H1 (cell line): ENCODE data around the gene RBM8A. TPM values are rescaled to one million over a fixed set of nuclear protein-coding genes. Genes with fewer than 3 reads are reported as not detected.

Experiments
- CTCF ChIA-PET: fragments of 300-600 bp; sonication (Branson Sonifier 250); formaldehyde crosslinking; loops from one replicate; lab custom pipeline; 2021; ENCODE audit not compliant: partially characterized antibody; lab: Charles Lee
- POLR2A ChIA-PET: fragments of 300-600 bp; sonication (Branson Sonifier 250); formaldehyde crosslinking; loops from one replicate; lab custom pipeline; 2021; ENCODE audit warnings: inconsistent platforms; ENCODE audit not compliant: partially characterized antibody; lab: Charles Lee
- DNase-seq, 2 experiments: peaks; one replicate each; pipeline versions ENCODE4 v3.0.0 to v3.0.0-alpha.2; 2010 to 2022; ENCODE audit warnings: low spot score in 2 of 2, low read depth in 1 of 2, mixed read lengths in 1 of 2
- FAIRE-seq: peaks from 2 replicates; lab custom pipeline; 2011; peaks lifted over from hg19 to GRCh38; lab: Jason Lieb, UNC
- H2AFZ ChIP-seq: 2 replicates; pipeline ENCODE4 v1.8.1; 2012; ENCODE audit warnings: low read length, inconsistent platforms
- H2AK5ac ChIP-seq: 2 replicates; pipeline ENCODE4 v1.6.1; 2013; ENCODE audit warnings: low read depth, low read length
- H2BK120ac ChIP-seq: replicated peaks from 2 replicates; pipeline ENCODE3; 2013; ENCODE audit warnings: low read depth, low read length, inconsistent platforms
- H2BK12ac ChIP-seq: 2 replicates; pipeline ENCODE4 v1.6.1; 2013; ENCODE audit warnings: low read depth, low read length
- H2BK15ac ChIP-seq: 2 replicates; pipeline ENCODE4 v1.6.1; 2013; ENCODE audit warnings: low read length
- H2BK20ac ChIP-seq: 2 replicates; pipeline ENCODE4 v1.6.1; 2013; ENCODE audit warnings: low read length
- H2BK5ac ChIP-seq: 2 replicates; pipeline ENCODE4 v1.6.1; 2013; ENCODE audit warnings: low read depth, low read length
- H3K14ac ChIP-seq: 2 replicates; pipeline ENCODE4 v1.6.1; 2013; ENCODE audit warnings: inconsistent platforms; ENCODE audit not compliant: insufficient read length
- H3K18ac ChIP-seq: 2 replicates; pipeline ENCODE4 v1.6.1; 2013; ENCODE audit warnings: low read length; ENCODE audit errors: extremely low read depth
- H3K23ac ChIP-seq: 2 replicates; pipeline ENCODE4 v1.6.1; 2013; ENCODE audit warnings: inconsistent platforms; ENCODE audit not compliant: insufficient read length
- H3K23me2 ChIP-seq: 2 replicates; pipeline ENCODE4 v1.6.1; 2013; ENCODE audit warnings: low read depth, low read length
- H3K27ac ChIP-seq: 2 replicates; pipeline ENCODE4 v1.6.1; 2011; ENCODE audit warnings: low read depth, low read length, inconsistent platforms
- H3K27me3 ChIP-seq, 4 experiments: replicated peaks in 1 of 4; 1 replicate in 1 of 4; 2 replicates in 3 of 4; pipeline versions ENCODE4 v1.6.1 to v1.8.1; 2011 to 2013; ENCODE audit warnings: low read length in 3 of 4, mild to moderate bottlenecking in 3 of 4, inconsistent platforms in 2 of 4, mixed read lengths in 2 of 4, moderate library complexity in 1 of 4; ENCODE audit not compliant: control insufficient read depth in 3 of 4, insufficient read depth in 3 of 4; ENCODE audit errors: extremely low read depth in 1 of 4
- H3K36me3 ChIP-seq, 4 experiments: 2 replicates each; pipeline versions ENCODE4 v1.6.1 to v1.8.1; 2011 to 2013; ENCODE audit warnings: mild to moderate bottlenecking in 4 of 4, low read length in 3 of 4, moderate library complexity in 2 of 4, control low read depth in 1 of 4, inconsistent platforms in 1 of 4; ENCODE audit not compliant: insufficient read depth in 4 of 4, control insufficient read depth in 2 of 4
- H3K4ac ChIP-seq: replicated peaks from 2 replicates; pipeline ENCODE3; 2013; ENCODE audit warnings: low read length, low read depth, mixed read lengths, inconsistent platforms; ENCODE audit not compliant: insufficient read length
- H3K4me1 ChIP-seq, 4 experiments: replicated peaks in 1 of 4; 1 replicate in 1 of 4; 2 replicates in 3 of 4; pipeline versions ENCODE4 v1.6.1 to v1.8.1; 2011 to 2013; ENCODE audit warnings: low read length in 3 of 4, inconsistent platforms in 2 of 4, mixed read lengths in 1 of 4; ENCODE audit not compliant: insufficient read depth in 4 of 4, control insufficient read depth in 3 of 4
- H3K4me2 ChIP-seq, 2 experiments: 2 replicates each; pipeline versions ENCODE4 v1.6.1 to v1.8.1; 2011 to 2013; ENCODE audit warnings: low read depth in 2 of 2, low read length in 2 of 2, control low read depth in 1 of 2, inconsistent platforms in 1 of 2, mild to moderate bottlenecking in 1 of 2; ENCODE audit not compliant: insufficient read depth in 1 of 2
- H3K4me3 ChIP-seq, 4 experiments: fragments of 200-600, 300-600 bp in 1 of 4; sonication (generic), shearing (Covaris generic), sonication (Bioruptor Twin) in 1 of 4; 2 replicates each; pipeline versions ENCODE4 v1.5.1 to v1.8.1; 2011 to 2016; ENCODE audit warnings: low read length in 4 of 4, low read depth in 3 of 4, control low read depth in 2 of 4, inconsistent platforms in 2 of 4, mild to moderate bottlenecking in 2 of 4, mixed read lengths in 1 of 4, moderate library complexity in 1 of 4; ENCODE audit not compliant: insufficient read depth in 2 of 4; ENCODE audit errors: extremely low read depth in 1 of 4
- H3K56ac ChIP-seq: replicated peaks from 2 replicates; pipeline ENCODE3; 2013; ENCODE audit warnings: low read depth, mild to moderate bottlenecking, mixed read lengths, low read length, inconsistent platforms; ENCODE audit not compliant: insufficient read length
- H3K79me1 ChIP-seq: 2 replicates; pipeline ENCODE4 v1.6.1; 2013; ENCODE audit warnings: low read depth, low read length, control low read depth
- H3K79me2 ChIP-seq, 2 experiments: 2 replicates each; pipeline versions ENCODE4 v1.6.1 to v1.8.1; 2012 to 2013; ENCODE audit warnings: low read length in 2 of 2, mild to moderate bottlenecking in 2 of 2, inconsistent platforms in 1 of 2; ENCODE audit not compliant: insufficient read depth in 2 of 2, control insufficient read depth in 1 of 2
- H3K9ac ChIP-seq, 4 experiments: replicated peaks in 1 of 4; 1 replicate in 1 of 4; 2 replicates in 3 of 4; pipeline versions ENCODE4 v1.6.1 to v1.8.1; 2011 to 2013; ENCODE audit warnings: low read depth in 3 of 4, low read length in 3 of 4, control low read depth in 2 of 4, mild to moderate bottlenecking in 2 of 4, moderate library complexity in 2 of 4, inconsistent platforms in 1 of 4; ENCODE audit errors: extremely low read depth in 1 of 4
- H3K9me3 ChIP-seq, 2 experiments: 2 replicates each; pipeline versions ENCODE4 v1.6.1 to v1.8.1; 2012 to 2013; ENCODE audit warnings: mild to moderate bottlenecking in 2 of 2, moderate library complexity in 2 of 2, control low read depth in 1 of 2, inconsistent platforms in 1 of 2, low read depth in 1 of 2, low read length in 1 of 2, mixed read lengths in 1 of 2; ENCODE audit not compliant: insufficient read depth in 2 of 2
- H4K20me1 ChIP-seq, 2 experiments: replicated peaks in 1 of 2; 2 replicates each; pipeline versions ENCODE3 to v1.8.1; 2011 to 2013; ENCODE audit warnings: inconsistent platforms in 2 of 2, low read length in 2 of 2, mild to moderate bottlenecking in 1 of 2; ENCODE audit not compliant: insufficient read depth in 2 of 2, control insufficient read depth in 1 of 2
- H4K5ac ChIP-seq: 2 replicates; pipeline ENCODE4 v1.6.1; 2013; ENCODE audit warnings: low read length, low read depth, mixed read lengths, inconsistent platforms; ENCODE audit not compliant: insufficient read length
- H4K8ac ChIP-seq: 2 replicates; pipeline ENCODE4 v1.8.0; 2013; ENCODE audit warnings: mild to moderate bottlenecking, moderate library complexity, low read length, inconsistent platforms; ENCODE audit not compliant: insufficient read depth; ENCODE audit errors: extremely low read depth
- H4K91ac ChIP-seq: replicated peaks from 2 replicates; pipeline ENCODE3; 2013; ENCODE audit warnings: low read length, mixed read lengths, inconsistent platforms; ENCODE audit not compliant: insufficient read length
- ASH2L ChIP-seq: fragments of 200-600, 300-600 bp; sonication (generic); IDR thresholded peaks from one replicate; pipeline ENCODE4 v1.7.1; 2017; ENCODE audit warnings: low read length
- BCL11A ChIP-seq, 2 experiments: IDR thresholded peaks; one replicate each; pipeline ENCODE4 v1.6.1; 2011; ENCODE audit warnings: low read depth in 2 of 2, low read length in 2 of 2, mild to moderate bottlenecking in 2 of 2
- CHD2 ChIP-seq: IDR thresholded peaks from 2 replicates; pipeline ENCODE4 v1.6.1; 2012; ENCODE audit warnings: low read length, improper control_type of control experiment
- CREB1 ChIP-seq: IDR thresholded peaks from 2 replicates; pipeline ENCODE4 v1.6.1; 2012; ENCODE audit warnings: inconsistent platforms
- GABPA ChIP-seq: IDR thresholded peaks from 2 replicates; pipeline ENCODE4 v1.6.1; 2011; ENCODE audit warnings: mild to moderate bottlenecking, low read length, moderate library complexity, borderline replicate concordance; ENCODE audit not compliant: insufficient read depth
- KDM1A ChIP-seq: fragments of 200-600, 300-600 bp; sonication (generic); IDR thresholded peaks from 2 replicates; pipeline ENCODE4 v1.7.1; 2016; ENCODE audit warnings: mild to moderate bottlenecking, low read length, borderline replicate concordance
- MAFK ChIP-seq: IDR thresholded peaks from 2 replicates; pipeline ENCODE4 v1.6.1; 2012; ENCODE audit warnings: low read depth, mild to moderate bottlenecking, improper control_type of control experiment, low read length
- NRF1 ChIP-seq: IDR thresholded peaks from 2 replicates; pipeline ENCODE4 v1.6.1; 2011; ENCODE audit warnings: mild to moderate bottlenecking, low read depth, low read length, improper control_type of control experiment
- RBBP5 ChIP-seq: IDR thresholded peaks from 2 replicates; pipeline ENCODE4 v1.7.1; 2012; ENCODE audit warnings: low read depth, mild to moderate bottlenecking, inconsistent platforms, low read length, moderate library complexity, borderline replicate concordance
- RNF2 ChIP-seq: fragments of 200-900, 300-1000 bp; sonication (generic); IDR thresholded peaks from 2 replicates; pipeline ENCODE4 v1.7.1; 2016; ENCODE audit warnings: borderline replicate concordance, low read depth, mild to moderate bottlenecking, antibody characterized with exemption, low read length; ENCODE audit not compliant: poor library complexity, severe bottlenecking; ENCODE audit errors: missing control alignments
- SP1 ChIP-seq: IDR thresholded peaks from 2 replicates; pipeline ENCODE4 v1.6.1; 2011; ENCODE audit warnings: low read depth, low read length
- SP2 ChIP-seq: IDR thresholded peaks from 2 replicates; pipeline ENCODE4 v1.6.1; 2012; ENCODE audit warnings: mild to moderate bottlenecking, low read length, inconsistent platforms
- TEAD4 ChIP-seq: IDR thresholded peaks from 2 replicates; pipeline ENCODE4 v1.6.1; 2012; ENCODE audit warnings: low read depth, low read length, inconsistent platforms, mixed read lengths
- WGBS, 2 experiments: shearing (Covaris generic) in 1 of 2; methylation state at CpG; one replicate each; pipeline versions ENCODE4 v1.1.6 to v1.1.7; 2013 to 2015; ENCODE audit warnings: low lambda C conversion rate in 2 of 2, mixed read lengths in 2 of 2, inconsistent platforms in 1 of 2, low coverage in 1 of 2, missing lambda C conversion rate in 1 of 2; ENCODE audit not compliant: insufficient replicate concordance in 2 of 2, insufficient coverage in 1 of 2, insufficient read length in 1 of 2; ENCODE audit errors: extremely low coverage in 1 of 2, missing lambda C conversion rate in 1 of 2; 5-methylcytosine and 5-hydroxymethylcytosine counted together
- polyA plus RNA-seq, 7 experiments: library from polyadenylated mRNA; depleted of rRNA in 3 of 7; stranded (reverse) in 5 of 7; unstranded in 2 of 7; fragments of >200 nt in 5 of 7; fragments of 200-250 nt in 2 of 7; gene quantifications; 1 replicate in 5 of 7; 2 replicates in 1 of 7; 4 replicates in 1 of 7; pipeline versions ENCODE4 v1.2.1 to v1.2.3, GENCODE V29; 2011 to 2013; ENCODE audit warnings: missing spikeins in 2 of 7, mixed read lengths in 2 of 7
- total RNA-seq: library from RNA; stranded (reverse); fragmentation: NEBNext Ultra II Directional; extraction: Animal tissue kit (Norgen Biotek cat#: 25700); gene quantifications from 2 replicates; pipeline ENCODE4 v1.2.1, GENCODE V29; 2021
- TF ChIP-seq, protein P1 (sequence below): IDR thresholded peaks from 2 replicates; pipeline ENCODE4 v1.6.1; 2011; ENCODE audit warnings: low read length, improper control_type of control experiment

The RBM8A gene
- total and polyA plus RNA-seq, 2 of the 8 experiments (the other 6 are each of a cell fraction or from before 2014, with no cell fraction given), result 125 to 216 TPM

DNA sequence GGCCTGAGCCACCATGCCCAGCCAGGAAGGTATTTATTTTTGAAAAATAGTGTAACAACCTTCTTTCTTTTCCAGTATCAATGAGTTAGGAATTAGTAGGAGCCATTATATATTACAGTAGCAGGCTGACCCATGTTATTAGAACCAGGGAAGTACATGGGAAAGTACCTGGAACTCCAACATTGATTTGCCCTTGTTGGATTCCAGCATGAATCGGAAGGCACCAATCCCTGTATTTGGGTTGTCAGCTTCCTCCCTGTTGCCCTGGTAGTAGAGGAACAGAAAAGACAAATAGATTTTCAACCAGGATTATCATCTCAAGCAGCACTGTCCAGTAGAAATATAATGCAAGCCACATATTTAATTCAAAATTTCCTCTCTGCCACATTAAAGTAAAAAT lies 10.2 kb upstream of the RBM8A start:
- H4K20me1 ChIP-seq, result no peaks in the 10 kb centered on the region
- H3K9me3 ChIP-seq, result no peaks in the 10 kb centered on the region
- no peaks in the 10 kb centered on the region for H3K4me1 ChIP-seq
- no peak overlapping the region for H3K56ac ChIP-seq
- H2BK120ac ChIP-seq, result no peak overlapping the region
- H3K4me3 ChIP-seq, result no peak overlapping the region
- no peaks in the 10 kb centered on the region for H3K79me2 ChIP-seq
- no peak overlapping the region for H2AK5ac ChIP-seq
- POLR2A ChIA-PET, result interaction anchor here (1.0 to 6.0 kb wide), 3 partner anchors 10 to 54 kb away, joined by 3 to 35 read pairs (median 3); partner anchors contain the start of genes LIX1L and RBM8A
- no peak overlapping the region for H2BK12ac ChIP-seq
- no peak overlapping the region for H3K14ac ChIP-seq
- H3K23me2 ChIP-seq, result no peaks in the 10 kb centered on the region
- no peak overlapping the region for H2BK20ac ChIP-seq
- no peak overlapping the region for H3K4ac ChIP-seq
- H4K91ac ChIP-seq, result no peak overlapping the region
- H3K27me3 ChIP-seq, result no peaks in the 10 kb centered on the region
- no peaks in the 10 kb centered on the region for H3K36me3 ChIP-seq
- H3K79me1 ChIP-seq, result no peaks in the 10 kb centered on the region
- no peak overlapping the region for H3K27ac ChIP-seq
- no peak overlapping the region for H4K8ac ChIP-seq
- H3K23ac ChIP-seq, result no peak overlapping the region
- no peak overlapping the region for H2BK5ac ChIP-seq
- no peak overlapping the region for H3K4me2 ChIP-seq
- H3K9ac ChIP-seq, result no peak overlapping the region
- 92% methylated on average over 1 of the region's 1 CpG; no CpG with 5 or more reads in 1 of the 2 experiments for WGBS, 2 experiments
- CTCF ChIA-PET, result interaction anchor here (0.9 to 1.6 kb wide), 3 partner anchors 29 to 92 kb away, joined by 3 to 4 read pairs (median 3); partner anchors contain the start of gene NUDT17
- DNase-seq (no peak), FAIRE-seq (no peak)
- H4K5ac ChIP-seq, result no peak overlapping the region
- no peak overlapping the region for H2AFZ ChIP-seq
- H2BK15ac ChIP-seq, result no peak overlapping the region
- H3K18ac ChIP-seq, result no peak overlapping the region
- TF ChIP-seq BCL11A (IDR thresholded peaks at IDR 0.05; ENCODE audit: low read depth in 2 of 2, low read length in 2 of 2) (no peak), CREB1 (no peak), GABPA (no peak), NRF1 (no peak), CHD2 (no peak), SP2 (no peak), ASH2L (no peak), MAFK (no peak), RBBP5 (no peak), SP1 (no peak), KDM1A (no peak), TEAD4 (no peak), RNF2 (no peak)
- TF ChIP-seq, protein P1, sequence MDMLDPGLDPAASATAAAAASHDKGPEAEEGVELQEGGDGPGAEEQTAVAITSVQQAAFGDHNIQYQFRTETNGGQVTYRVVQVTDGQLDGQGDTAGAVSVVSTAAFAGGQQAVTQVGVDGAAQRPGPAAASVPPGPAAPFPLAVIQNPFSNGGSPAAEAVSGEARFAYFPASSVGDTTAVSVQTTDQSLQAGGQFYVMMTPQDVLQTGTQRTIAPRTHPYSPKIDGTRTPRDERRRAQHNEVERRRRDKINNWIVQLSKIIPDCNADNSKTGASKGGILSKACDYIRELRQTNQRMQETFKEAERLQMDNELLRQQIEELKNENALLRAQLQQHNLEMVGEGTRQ, result no peak
